Esophagus muscularis mucosa (tissue), 4 donors: ENCODE data around the gene SMAD1. TPM values are rescaled to one million over a fixed set of nuclear protein-coding genes. Genes with fewer than 3 reads are reported as not detected.

Experiments used
- DNase-seq: peaks from one replicate; pipeline ENCODE4 v3.0.0-alpha.2; 2017; ENCODE audit errors: extremely low spot score
- H3K27ac ChIP-seq, 4 donors: fragments of 200-600 bp; sonication (generic); replicated peaks in 1 of 4; 1 replicate in 3 of 4; 2 replicates in 1 of 4; pipeline ENCODE4 v1.5.1; 2016 to 2019; ENCODE audit warnings: mild to moderate bottlenecking in 1 of 4
- H3K27me3 ChIP-seq, 4 donors: fragments of 200-600 bp; sonication (generic); one replicate each; pipeline versions ENCODE4 v1.5.1 to v1.6.0; 2016 to 2019
- H3K36me3 ChIP-seq, 4 donors: fragments of 200-600 bp; sonication (generic); one replicate each; pipeline ENCODE4 v1.5.1; 2016 to 2019
- H3K4me1 ChIP-seq, 4 donors: fragments of 200-600 bp; sonication (generic); one replicate each; pipeline ENCODE4 v1.5.1; 2016 to 2019
- H3K4me3 ChIP-seq, 4 donors: fragments of 200-600 bp; sonication (generic); 1 replicate in 2 of 4; 2 replicates in 2 of 4; pipeline ENCODE4 v1.5.1; 2016 to 2019; ENCODE audit warnings: mild to moderate bottlenecking in 4 of 4, moderate library complexity in 1 of 4
- H3K9me3 ChIP-seq, 4 donors: fragments of 200-600 bp; sonication (generic); 1 replicate in 3 of 4; 2 replicates in 1 of 4; pipeline ENCODE4 v1.5.1; 2016 to 2019
- EP300 ChIP-seq: sonication (generic); formaldehyde crosslinking; IDR thresholded peaks from one replicate; pipeline ENCODE4 v1.6.1; 2017; ENCODE audit warnings: antibody characterized with exemption
- POLR2A ChIP-seq: fragments of 450-650 bp; IDR thresholded peaks from one replicate; pipeline ENCODE4 v1.6.1; 2017; ENCODE audit warnings: antibody characterized with exemption, moderate library complexity, mild to moderate bottlenecking, low read depth
- POLR2AphosphoS5 ChIP-seq, 2 donors: sonication (generic); formaldehyde crosslinking; IDR thresholded peaks; one replicate each; pipeline ENCODE4 v1.6.1; 2017; ENCODE audit warnings: antibody characterized with exemption in 2 of 2
- WGBS: methylation state at CpG from one replicate; pipeline ENCODE4 v1.1.5; 2018; 5-methylcytosine and 5-hydroxymethylcytosine counted together
- intact Hi-C: fragments of 100-400 bp; cut with DNase I; formaldehyde crosslinking; loops from one replicate; pipeline ENCODE4 v1.15.1; 2023
- total RNA-seq, 4 donors: library from RNA; depleted of rRNA; stranded (reverse); fragments of >200 nt; gene quantifications; one replicate each; pipeline versions ENCODE4 v1.1.0 to v1.2.1, GENCODE V29; 2016
- TF ChIP-seq, protein P1 (sequence below), 3 experiments: fragments of 200-600 bp in 2 of 3; fragments of 450-650 bp in 1 of 3; sonication (generic) in 2 of 3; IDR thresholded peaks; one replicate each; pipeline ENCODE4 v1.5.1; 2017 to 2019; ENCODE audit warnings: antibody characterized with exemption in 3 of 3, mild to moderate bottlenecking in 2 of 3, moderate library complexity in 1 of 3

Gene SMAD1
- total RNA-seq, 4 donors from 2014 or later, result 19.5 to 34.3 (median 29.2) TPM

DNA sequence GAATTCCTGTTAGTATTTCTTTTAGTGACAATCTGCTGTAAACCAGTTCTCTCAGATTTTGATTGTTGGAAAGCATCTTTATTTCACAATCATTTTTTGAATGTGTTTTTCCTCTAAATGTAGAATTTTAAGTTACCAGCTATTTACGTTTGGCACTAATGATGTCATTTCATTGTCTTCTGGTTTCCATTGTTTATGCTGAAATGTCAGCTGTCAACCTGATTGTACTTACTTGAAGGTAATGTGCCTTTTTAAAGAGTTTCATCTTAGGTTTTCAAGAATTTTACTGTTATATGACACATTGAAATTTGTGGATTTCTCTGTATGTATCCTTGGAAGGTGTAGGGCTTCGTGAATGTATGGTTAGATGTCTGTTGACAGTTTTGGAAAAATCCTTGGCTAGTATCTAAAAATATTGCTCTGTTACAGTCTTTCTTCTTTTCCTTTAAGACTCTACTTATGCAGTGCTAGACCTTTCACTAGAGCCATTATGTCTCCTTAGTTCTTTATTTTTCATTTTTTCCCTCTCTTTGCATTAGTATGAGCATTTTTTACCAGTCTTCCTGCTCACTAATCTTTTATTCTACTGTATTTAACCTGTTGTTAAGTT, 30.4 kb downstream of the SMAD1 start:
- intact Hi-C loops, result no loop called here
- H3K27me3 ChIP-seq, result no peaks in the 10 kb centered on the region
- H3K4me1 ChIP-seq, result peaks cover 10 to 23% (median 18%) of the 10 kb centered on the region in 4 donors
- H3K27ac ChIP-seq, result no peak overlapping the region
- peaks cover 0 to 16% (median 10%) of the 10 kb centered on the region in 4 donors for H3K9me3 ChIP-seq
- TF ChIP-seq, protein P1, sequence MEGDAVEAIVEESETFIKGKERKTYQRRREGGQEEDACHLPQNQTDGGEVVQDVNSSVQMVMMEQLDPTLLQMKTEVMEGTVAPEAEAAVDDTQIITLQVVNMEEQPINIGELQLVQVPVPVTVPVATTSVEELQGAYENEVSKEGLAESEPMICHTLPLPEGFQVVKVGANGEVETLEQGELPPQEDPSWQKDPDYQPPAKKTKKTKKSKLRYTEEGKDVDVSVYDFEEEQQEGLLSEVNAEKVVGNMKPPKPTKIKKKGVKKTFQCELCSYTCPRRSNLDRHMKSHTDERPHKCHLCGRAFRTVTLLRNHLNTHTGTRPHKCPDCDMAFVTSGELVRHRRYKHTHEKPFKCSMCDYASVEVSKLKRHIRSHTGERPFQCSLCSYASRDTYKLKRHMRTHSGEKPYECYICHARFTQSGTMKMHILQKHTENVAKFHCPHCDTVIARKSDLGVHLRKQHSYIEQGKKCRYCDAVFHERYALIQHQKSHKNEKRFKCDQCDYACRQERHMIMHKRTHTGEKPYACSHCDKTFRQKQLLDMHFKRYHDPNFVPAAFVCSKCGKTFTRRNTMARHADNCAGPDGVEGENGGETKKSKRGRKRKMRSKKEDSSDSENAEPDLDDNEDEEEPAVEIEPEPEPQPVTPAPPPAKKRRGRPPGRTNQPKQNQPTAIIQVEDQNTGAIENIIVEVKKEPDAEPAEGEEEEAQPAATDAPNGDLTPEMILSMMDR (IDR thresholded peaks at IDR 0.05), result no peak
- TF ChIP-seq POLR2AphosphoS5 (IDR thresholded peaks at IDR 0.05) (no peak), EP300 (no peak), POLR2A (no peak)
- 74% methylated on average over 2 of the region's 2 CpGs for WGBS
- no peak overlapping the region for H3K4me3 ChIP-seq
- no peak for DNase-seq
- peaks cover 0 to 5% (median 2%) of the 10 kb centered on the region in 4 donors for H3K36me3 ChIP-seq

DNA sequence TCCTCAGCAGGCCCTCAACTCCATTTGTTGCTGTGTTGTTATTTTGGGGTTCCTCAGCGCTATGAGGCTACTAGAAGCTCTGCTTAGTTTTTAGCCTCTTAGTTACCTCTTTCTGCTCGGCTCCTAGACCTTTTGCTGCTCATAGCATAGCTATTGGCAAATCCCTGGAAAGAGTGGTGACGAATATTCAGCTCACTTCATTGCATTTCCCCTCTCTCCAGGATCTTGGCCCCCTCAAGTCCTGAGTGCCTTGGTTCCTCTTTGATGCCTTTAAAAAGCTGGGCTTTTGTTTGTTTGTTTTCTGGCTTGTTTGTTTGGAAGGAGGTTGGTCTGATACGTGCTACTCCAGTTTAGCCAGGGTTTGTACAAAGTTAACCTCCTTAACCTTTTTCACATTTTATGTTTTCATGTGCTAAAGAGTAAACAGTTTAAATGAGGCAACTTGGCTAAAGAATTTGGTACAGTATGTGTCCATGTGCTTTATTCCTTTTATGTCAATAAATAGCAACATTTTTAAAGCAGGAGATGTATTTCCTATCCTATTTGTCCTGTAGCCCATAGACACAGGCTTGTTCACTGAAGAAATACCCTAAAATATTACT, 31.5 kb downstream of the SMAD1 start:
- Histone ChIP-seq H3K4me3 (no peak overlapping the region), H3K27ac (no peak overlapping the region), H3K4me1 (peaks cover 7 to 23% (median 10%) of the 10 kb centered on the region in 4 donors), H3K36me3 (peaks cover 0 to 5% (median 2%) of the 10 kb centered on the region in 4 donors), H3K27me3 (no peaks in the 10 kb centered on the region), H3K9me3 (peaks cover 0 to 16% (median 10%) of the 10 kb centered on the region in 4 donors)
- intact Hi-C loops, result no loop called here
- 91% methylated on average over 4 of the region's 4 CpGs for WGBS
- TF ChIP-seq, protein P1 (IDR thresholded peaks at IDR 0.05), result no peak
- TF ChIP-seq EP300, result no peak
- no peak for TF ChIP-seq POLR2AphosphoS5 (IDR thresholded peaks at IDR 0.05)
- DNase-seq, result no peak

DNA sequence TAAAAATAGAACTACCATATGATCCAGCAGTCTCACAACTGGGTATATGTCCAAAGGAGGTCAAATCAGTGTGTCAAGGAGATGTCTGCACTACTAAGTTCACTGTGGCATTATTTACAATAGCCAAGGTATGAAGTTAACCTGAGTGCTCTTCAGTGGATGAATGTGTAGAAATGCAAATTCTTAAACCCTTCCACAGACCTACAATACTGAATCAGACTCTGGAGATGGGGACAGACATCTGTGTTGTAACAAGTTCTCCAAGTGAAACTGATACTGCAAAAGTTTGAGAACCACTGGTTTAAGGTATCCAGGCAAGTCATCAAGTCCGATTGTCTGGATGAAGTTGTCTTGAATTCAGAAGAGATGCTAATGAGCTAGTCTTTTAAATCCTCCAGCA, 38.5 kb downstream of the SMAD1 start:
- Histone ChIP-seq H3K4me3 (no peak overlapping the region), H3K27me3 (no peaks in the 10 kb centered on the region), H3K9me3 (no peaks in the 10 kb centered on the region), H3K27ac (no peak overlapping the region), H3K4me1 (peaks cover 6 to 30% (median 19%) of the 10 kb centered on the region in 4 donors), H3K36me3 (no peaks in the 10 kb centered on the region)
- intact Hi-C loops, result no loop called here
- TF ChIP-seq POLR2AphosphoS5 (IDR thresholded peaks at IDR 0.05) (no peak), POLR2A (no peak), EP300 (no peak)
- TF ChIP-seq, protein P1 (IDR thresholded peaks at IDR 0.05), result no peak
- no peak for DNase-seq
- WGBS, result 93% methylated on average over 1 of the region's 1 CpG

DNA sequence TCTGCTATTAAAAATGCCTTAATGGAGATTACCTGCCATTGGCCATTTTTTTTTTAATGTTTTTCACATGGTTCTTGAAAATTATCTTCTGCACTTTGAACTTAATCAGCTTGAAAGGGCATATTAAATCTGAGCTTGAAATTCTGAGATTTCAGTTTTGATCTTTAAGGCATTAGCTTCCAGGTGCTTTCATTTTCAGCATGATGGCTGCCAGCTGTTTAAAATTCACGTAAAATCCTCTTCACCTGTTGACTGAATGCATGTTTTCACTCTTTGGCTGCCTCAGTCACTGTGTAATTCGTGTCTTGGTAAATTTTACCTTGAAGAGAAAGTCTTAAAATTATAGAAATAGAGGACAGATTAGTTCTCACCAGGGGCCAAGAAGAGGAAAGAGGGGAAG, 39.6 kb downstream of the SMAD1 start:
- H3K4me1 ChIP-seq, result peaks cover 15 to 37% (median 28%) of the 10 kb centered on the region in 4 donors
- intact Hi-C loops, result no loop called here
- DNase-seq, result no peak
- TF ChIP-seq, protein P1 (IDR thresholded peaks at IDR 0.05), result no peak
- TF ChIP-seq POLR2A (no peak), EP300 (no peak), POLR2AphosphoS5 (IDR thresholded peaks at IDR 0.05) (no peak)
- H3K4me3 ChIP-seq, result no peak overlapping the region
- whole genome bisulfite sequencing, result 74% methylated on average over 2 of the region's 2 CpGs
- H3K27me3 ChIP-seq, result no peaks in the 10 kb centered on the region
- no peaks in the 10 kb centered on the region for H3K9me3 ChIP-seq
- H3K27ac ChIP-seq, result no peak overlapping the region
- H3K36me3 ChIP-seq, result no peaks in the 10 kb centered on the region
